HCT116 (cell line): ENCODE results near the gene PHF20.

ENCODE experiments used
- ATF3 ChIP-seq: IDR thresholded peaks from 2 replicates; pipeline ENCODE4 v1.6.1; 2012
- CTCF ChIP-seq, 3 experiments: fragments of 200-600 bp in 1 of 3; sonication (generic) in 1 of 3; IDR thresholded peaks in 2 of 3; conservative IDR thresholded peaks in 1 of 3; 2 replicates each; pipeline ENCODE4 v1.5.1; 2012 to 2017; ENCODE audit warnings: low read depth in 2 of 3, low read length in 2 of 3, antibody characterized with exemption in 1 of 3, borderline replicate concordance in 1 of 3, control low read depth in 1 of 3, mild to moderate bottlenecking in 1 of 3, mixed read lengths in 1 of 3, mixed run types in 1 of 3, moderate library complexity in 1 of 3; ENCODE audit not compliant: insufficient read depth in 1 of 3
- EZH2phosphoT487 ChIP-seq: fragments of 200-600 bp; IDR thresholded peaks from 2 replicates; pipeline ENCODE4 v1.6.1; 2018; ENCODE audit warnings: antibody characterized with exemption, borderline replicate concordance
- MAX ChIP-seq: IDR thresholded peaks from 2 replicates; pipeline ENCODE4 v1.6.1; 2012
- POLR2A ChIP-seq: IDR thresholded peaks from 2 replicates; pipeline ENCODE4 v1.7.0; 2011; ENCODE audit warnings: borderline replicate concordance; ENCODE audit not compliant: insufficient read depth, insufficient read length; ENCODE audit errors: extremely low read depth
- RAD21 ChIP-seq: IDR thresholded peaks from 2 replicates; pipeline ENCODE4 v1.6.1; 2012; ENCODE audit warnings: low read depth, mild to moderate bottlenecking
- SIN3A ChIP-seq: IDR thresholded peaks from 2 replicates; pipeline ENCODE4 v1.6.1; 2012; ENCODE audit warnings: low read depth
- ZNF274 ChIP-seq: fragments of 200-500 bp; sonication (Bioruptor generic); IDR thresholded peaks from 2 replicates; pipeline ENCODE4 v1.6.1; 2014; ENCODE audit warnings: mild to moderate bottlenecking, low read depth, low read length, inconsistent platforms

- TF ChIP-seq EZH2phosphoT487: no peak
- TF ChIP-seq POLR2A: no peak
- no peak for TF ChIP-seq CTCF (IDR thresholded peaks at IDR 0.05 in 2 of 3, conservative IDR thresholded peaks at IDR 0.05 in 1 of 3; ENCODE audit: borderline replicate concordance in 1 of 3, insufficient read depth in 1 of 3, low read depth in 2 of 3, low read length in 2 of 3)
- TF ChIP-seq SIN3A: no peak
- no peak for TF ChIP-seq MAX
- TF ChIP-seq ZNF274: no peak
- TF ChIP-seq RAD21: no peak
- TF ChIP-seq ATF3: no peak
Measured at GRCh38 chr20:35909176-35909575, 137.4 kb downstream of the PHF20 start.
